Measurements from ENCODE around the gene TMEM208.

TMEM208 gene

GRCh38 chr16:67226804-67227566 lies at the start of gene TMEM208:
Gene TMEM208, plus strand, starts transcription at chr16:67227130. Its CDS starts 89 bp downstream, at chr16:67227219.
- DNase-seq = peak; percentile 99

- peak; percentile 51 for DNase-seq
These were observed 48.9 kb upstream of the TMEM208 start for GRCh38 chr16:67177743-67178699.

GRCh38 chr16:67179421-67180080 lies 47.4 kb upstream of the TMEM208 start:
- no peak for DNase-seq

- no peak for DNase-seq
These were observed 46.8 kb upstream of the TMEM208 start for GRCh38 chr16:67180166-67180565.

GRCh38 chr16:67181346-67181745 lies 45.6 kb upstream of the TMEM208 start:
- no peak for DNase-seq

GRCh38 chr16:67182288-67182687 lies 44.6 kb upstream of the TMEM208 start:
- DNase-seq = no peak

GRCh38 chr16:67183284-67183626 lies 43.7 kb upstream of the TMEM208 start:
- no peak for DNase-seq

- DNase-seq = peak; percentile 98
These were observed 43.1 kb upstream of the TMEM208 start, which contains the start of gene MATCAP1 for GRCh38 chr16:67183627-67184452. Gene MATCAP1, minus strand, starts transcription at chr16:67183963. Its CDS starts 3,353 bp downstream, at chr16:67180610.

GRCh38 chr16:67184453-67184994 lies 42.4 kb upstream of the TMEM208 start:
- DNase-seq = no peak

- DNase-seq = peak; percentile 84
These were observed 41.8 kb upstream of the TMEM208 start for GRCh38 chr16:67184995-67185650.

- DNase-seq = no peak
These were observed 41.2 kb upstream of the TMEM208 start for GRCh38 chr16:67185651-67186134.

- DNase-seq = no peak
These were observed 40.4 kb upstream of the TMEM208 start for GRCh38 chr16:67186550-67186950.

GRCh38 chr16:67187175-67187890 lies 39.6 kb upstream of the TMEM208 start:
- DNase-seq = no peak

- no peak for DNase-seq
These were observed 38.6 kb upstream of the TMEM208 start for GRCh38 chr16:67188323-67188722.

- no peak for DNase-seq
These were observed 38.1 kb upstream of the TMEM208 start for GRCh38 chr16:67188798-67189197.

GRCh38 chr16:67190041-67190440 lies 36.9 kb upstream of the TMEM208 start, which contains the start of gene EXOC3L1:
Gene EXOC3L1, minus strand, starts transcription at chr16:67190136. Its CDS starts 460 bp downstream, at chr16:67189676.
- DNase-seq = no peak

- no peak for DNase-seq
These were observed 36.2 kb upstream of the TMEM208 start for GRCh38 chr16:67190448-67191399.

GRCh38 chr16:67191411-67191994 lies 35.4 kb upstream of the TMEM208 start:
- DNase-seq = no peak

Data from activated CD4-positive, alpha-beta T cell treated with anti-CD3 and anti-CD28 coated beads, Interleukin-2, amount 50 U/mL, for 16 hours (primary cell).